K562 (cell line): ENCODE data around the gene EPHA2. TPM values are rescaled to one million over a fixed set of nuclear protein-coding genes. Genes with fewer than 3 reads are reported as not detected.

Source experiments
- BCL6 ChIP-seq: fragments of 250-450 bp; sonication (Bioruptor Pico); IDR thresholded peaks from 2 replicates; pipeline ENCODE4 v1.4.0; 2020
- CREB3 ChIP-seq: fragments of 450-650 bp; conservative IDR thresholded peaks from 2 replicates; pipeline ENCODE4 v1.6.1; 2016; ENCODE audit warnings: missing genetic modification characterization, low read depth, mild to moderate bottlenecking, missing compliant biosample characterization, moderate library complexity
- ETV5 ChIP-seq: sonication (generic); formaldehyde crosslinking; IDR thresholded peaks from 2 replicates; pipeline ENCODE4 v1.4.0; 2020; ENCODE audit warnings: low read depth, mild to moderate bottlenecking, missing genetic modification reagents
- MCM5 ChIP-seq: fragments of 450-650 bp; IDR thresholded peaks from 2 replicates; pipeline ENCODE4 v1.6.1; 2016; ENCODE audit warnings: low read depth
- NKRF ChIP-seq: fragments of 450-650 bp; IDR thresholded peaks from 2 replicates; pipeline ENCODE4 v1.6.1; 2016; ENCODE audit warnings: borderline replicate concordance
- RERE ChIP-seq: sonication (generic); formaldehyde crosslinking; IDR thresholded peaks from 2 replicates; pipeline ENCODE4 v1.8.0; 2023; ENCODE audit warnings: missing genetic modification reagents, mild to moderate bottlenecking, borderline replicate concordance
- SIN3A ChIP-seq, 2 experiments: fragments of 150-350 bp in 1 of 2; IDR thresholded peaks; 2 replicates each; pipeline ENCODE4 v1.6.1; 2011 to 2016; ENCODE audit warnings: borderline replicate concordance in 2 of 2, low read depth in 2 of 2, low read length in 2 of 2, mild to moderate bottlenecking in 2 of 2, moderate library complexity in 2 of 2; ENCODE audit not compliant: control insufficient read depth in 1 of 2
- SLC30A9 ChIP-seq: fragments of 250-450 bp; sonication (Bioruptor Pico); IDR thresholded peaks from 2 replicates; pipeline ENCODE4 v1.8.0; 2022; ENCODE audit warnings: mild to moderate bottlenecking, moderate library complexity
- TBP ChIP-seq: optimal IDR thresholded peaks from 2 replicates; pipeline ENCODE3; 2011; ENCODE audit warnings: low read depth, low read length, improper control_type of control experiment
- YY1 ChIP-seq, 3 experiments: IDR thresholded peaks; 2 replicates each; pipeline ENCODE4 v1.6.1; 2011; ENCODE audit warnings: low read length in 2 of 3, mild to moderate bottlenecking in 2 of 3, moderate library complexity in 2 of 3, borderline replicate concordance in 1 of 3, control low read depth in 1 of 3, low read depth in 1 of 3; ENCODE audit not compliant: insufficient read depth in 3 of 3, insufficient replicate concordance in 2 of 3, control insufficient read depth in 1 of 3, insufficient read length in 1 of 3; ENCODE audit errors: extremely low read depth in 1 of 3
- ZNF197 ChIP-seq: fragments of 200-800 bp; sonication (Bioruptor generic); IDR thresholded peaks from 2 replicates; pipeline ENCODE4 v1.6.1; 2016; ENCODE audit warnings: low read depth, missing genetic modification characterization, missing compliant biosample characterization
- ZNF79 ChIP-seq: fragments of 250-450 bp; sonication (Bioruptor Pico); IDR thresholded peaks from 2 replicates; pipeline ENCODE4 v1.4.0; 2020; ENCODE audit warnings: low read depth, mild to moderate bottlenecking, moderate library complexity
- polyA plus RNA-seq, 8 experiments: library from polyadenylated mRNA; depleted of rRNA in 4 of 8; stranded (reverse) in 5 of 8; unstranded in 3 of 8; fragments of >200 nt; fragmentation: Nextera tagmentation in 2 of 8; fragmentation: Illumina TruSeq in 1 of 8; extraction: Ambion mirVana in 2 of 8; extraction: Trizol in 1 of 8; gene quantifications; 2 replicates each; pipeline versions ENCODE4 v1.2.1 to v1.2.3, GENCODE V29; 2011 to 2014; ENCODE audit warnings: inconsistent platforms in 1 of 8, missing spikeins in 1 of 8
- total RNA-seq, 7 experiments: library from RNA; depleted of rRNA in 6 of 7; stranded (reverse); fragments of >200 nt in 6 of 7; fragmentation: Illumina TruSeq in 2 of 7; extraction: Trizol in 2 of 7; gene quantifications; 2 replicates each; pipeline versions ENCODE4 v1.2.1 to v1.2.3, GENCODE V29; 2011 to 2021; ENCODE audit warnings: low replicate concordance in 1 of 7
- TF ChIP-seq, protein P1 (sequence below), 2 experiments: fragments of 450-650 bp in 1 of 2; sonication (generic) in 1 of 2; formaldehyde crosslinking in 1 of 2; IDR thresholded peaks in 1 of 2; conservative IDR thresholded peaks in 1 of 2; 2 replicates each; pipeline versions ENCODE4 v1.6.1 to v1.8.1; 2016 to 2023; ENCODE audit warnings: mild to moderate bottlenecking in 2 of 2, moderate library complexity in 2 of 2, inconsistent platforms in 1 of 2, missing genetic modification reagents in 1 of 2

The EPHA2 gene
- total and polyA plus RNA-seq, 9 of the 15 experiments (the other 6 are each of a cell fraction or from before 2014, with no cell fraction given), result 0.04 to 0.40 (median 0.07) TPM; not detected in 4

DNA sequence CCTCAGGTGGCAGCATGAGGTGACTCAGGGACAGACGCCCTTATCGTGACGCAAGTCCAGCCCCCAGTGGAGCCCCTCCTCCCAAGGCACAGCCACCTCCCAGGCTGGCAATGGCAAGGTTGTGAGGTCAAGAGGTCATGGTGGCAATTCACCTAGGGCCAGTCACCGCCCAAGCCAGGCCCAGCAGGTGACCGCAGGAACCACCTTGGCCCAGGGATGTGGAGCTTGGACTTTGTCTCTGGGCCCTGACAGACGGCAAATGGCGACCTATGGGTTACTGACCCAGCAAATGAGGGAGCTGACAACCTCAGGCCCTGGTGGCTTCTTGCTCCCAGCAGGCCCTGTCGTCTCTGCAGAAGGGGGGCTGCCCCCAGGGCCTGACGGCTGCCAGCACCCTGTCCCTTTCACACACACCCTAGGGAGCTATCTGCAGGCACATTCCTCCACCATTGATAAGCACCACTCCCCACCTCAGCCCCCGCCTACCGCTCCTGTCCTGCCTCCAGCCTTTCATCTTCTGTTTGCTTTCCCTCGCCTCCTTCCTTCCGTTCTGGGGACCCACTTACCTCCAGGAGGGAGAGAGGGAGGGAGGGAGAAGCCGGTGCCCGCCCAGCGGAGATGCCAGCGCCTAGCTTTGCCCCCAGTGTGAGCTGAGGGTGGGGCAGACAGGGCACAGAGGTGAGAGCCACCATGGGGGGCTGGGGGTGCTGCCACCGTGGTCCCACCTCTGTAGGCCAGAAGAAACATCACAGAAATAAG is 12.1 kb downstream of the EPHA2 start (continued):
- peak in 2 of 3 experiments; percentile 73 to 85 for TF ChIP-seq YY1 (IDR thresholded peaks at IDR 0.05; ENCODE audit: borderline replicate concordance in 1 of 3, control insufficient read depth in 1 of 3, extremely low read depth in 1 of 3, insufficient read depth in 3 of 3, insufficient read length in 1 of 3, insufficient replicate concordance in 2 of 3, low read depth in 1 of 3, low read length in 2 of 3)
- no peak for TF ChIP-seq MCM5
- TF ChIP-seq CREB3 (tag), result no peak
- no peak for TF ChIP-seq ZNF197
- peak; percentile 53 for TF ChIP-seq TBP
- TF ChIP-seq NKRF, result no peak
- TF ChIP-seq ETV5 (CRISPR knock-in tag), result peak; percentile 61; the same call in 1 of the 2 replicates
- TF ChIP-seq, protein P1, sequence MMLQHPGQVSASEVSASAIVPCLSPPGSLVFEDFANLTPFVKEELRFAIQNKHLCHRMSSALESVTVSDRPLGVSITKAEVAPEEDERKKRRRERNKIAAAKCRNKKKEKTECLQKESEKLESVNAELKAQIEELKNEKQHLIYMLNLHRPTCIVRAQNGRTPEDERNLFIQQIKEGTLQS (IDR thresholded peaks at IDR 0.05), result no peak
- TF ChIP-seq, protein P1 (CRISPR knock-in tag; conservative IDR thresholded peaks at IDR 0.05), result no peak
- no peak for TF ChIP-seq ZNF79 (CRISPR knock-in tag)
- TF ChIP-seq RERE, result no peak
- TF ChIP-seq SIN3A (IDR thresholded peaks at IDR 0.05; ENCODE audit: borderline replicate concordance in 2 of 2, control insufficient read depth in 1 of 2, low read depth in 2 of 2, low read length in 2 of 2), result no peak; a peak in 1 of 4 replicates
- no peak for TF ChIP-seq BCL6 (CRISPR knock-in tag)
- TF ChIP-seq SLC30A9 (CRISPR knock-in tag), result no peak
